ENCODE results near the gene PON2.
"Not testable (repeated sequence)": the region's sequence is repeated elsewhere in the genome, so short reads cannot be mapped to it uniquely, and the experiment has no call there.

Gene PON2

GRCh38 chr7:95469187-95469586, 34.4 kb upstream of the PON2 start:
- no peak for TF ChIP-seq CTCF (conservative IDR thresholded peaks at IDR 0.05; ENCODE audit: low read length)
- no peak overlapping the region for H3K4me3 ChIP-seq (ENCODE audit: low read length)
- no peak for DNase-seq (ENCODE audit: low read depth)

- H3K4me3 ChIP-seq (ENCODE audit: low read length), result no peak overlapping the region
- TF ChIP-seq CTCF (conservative IDR thresholded peaks at IDR 0.05; ENCODE audit: low read length), result no peak
- no peak for DNase-seq (ENCODE audit: low read depth)
These were observed 33.2 kb upstream of the PON2 start for GRCh38 chr7:95467912-95468607.

- DNase-seq (ENCODE audit: low read depth); H3K4me3 ChIP-seq (ENCODE audit: low read length): not testable (repeated sequence)
These were observed 25.8 kb upstream of the PON2 start for GRCh38 chr7:95460653-95461052.

GRCh38 chr7:95457947-95458346, 23.1 kb upstream of the PON2 start:
- no peak for DNase-seq (ENCODE audit: low read depth)
- no peak overlapping the region for H3K4me3 ChIP-seq (ENCODE audit: low read length)
- TF ChIP-seq CTCF (conservative IDR thresholded peaks at IDR 0.05; ENCODE audit: low read length), result no peak

- H3K4me3 ChIP-seq (ENCODE audit: low read length), result no peak overlapping the region
- DNase-seq (ENCODE audit: low read depth), result no peak
- no peak for TF ChIP-seq CTCF (conservative IDR thresholded peaks at IDR 0.05; ENCODE audit: low read length)
These were observed 19.7 kb upstream of the PON2 start for GRCh38 chr7:95454438-95455045.

- no peak for DNase-seq (ENCODE audit: low read depth)
- TF ChIP-seq CTCF (conservative IDR thresholded peaks at IDR 0.05; ENCODE audit: low read length), result no peak
- H3K4me3 ChIP-seq (ENCODE audit: low read length), result no peak overlapping the region
These were observed 11.8 kb upstream of the PON2 start for GRCh38 chr7:95446618-95447017.

GRCh38 chr7:95444796-95445195, 10.0 kb upstream of the PON2 start:
- H3K4me3 ChIP-seq (ENCODE audit: low read length), result no peak overlapping the region
- no peak for DNase-seq (ENCODE audit: low read depth)
- TF ChIP-seq CTCF (conservative IDR thresholded peaks at IDR 0.05; ENCODE audit: low read length), result no peak

Data from AG10803 (cell line).